Smooth muscle cell of the umbilical artery (primary cell): Measurements from ENCODE around the gene IKZF5. TPM values are rescaled to one million over a fixed set of nuclear protein-coding genes. Genes with fewer than 3 reads are reported as not detected.

Experiments used
- total RNA-seq: library from RNA; depleted of rRNA; stranded (reverse); fragments of >200 nt; gene quantifications from 2 replicates; pipeline ENCODE4 v1.2.3, GENCODE V29; 2014

IKZF5 gene
- total RNA-seq: 3.3 and 4.8 TPM in 2 replicates

GRCh38 chr10:123008355-123009104 is at the start of gene IKZF5, which contains the start of gene ACADSB:
IKZF5 (minus strand) TSS chr10:123008795; CDS start chr10:122998625, 10,170 bp downstream.
ACADSB (plus strand) TSS chr10:123009006; CDS start chr10:123009030, 24 bp downstream.

GRCh38 chr10:122980209-122981065 is 28.2 kb downstream of the IKZF5 start, which contains the start of gene PSTK:
PSTK (plus strand) TSS chr10:122980401; CDS start chr10:122980480, 79 bp downstream.

GRCh38 chr10:122953902-122954730 is 54.5 kb downstream of the IKZF5 start, which contains the start of gene C10orf88:
C10orf88 (minus strand) TSS chr10:122954227; CDS start chr10:122954178, 49 bp downstream.

Other genes with a start within 250 kb of the IKZF5 start
- gene CUZD1, start 162.9 kb downstream of the IKZF5 start, total RNA-seq: 0.23 and 0.30 TPM in 2 replicates
- gene FAM24B, start 129.2 kb downstream of the IKZF5 start, total RNA-seq: 2.1 and 4.6 TPM in 2 replicates
- gene FAM24A, start 98.2 kb downstream of the IKZF5 start, total RNA-seq: not detected in 2 replicates
- 11.0 and 17.3 TPM in 2 replicates for gene C10orf88, start 54.6 kb downstream of the IKZF5 start, total RNA-seq
- 4.8 and 5.0 TPM in 2 replicates for gene PSTK, start 28.4 kb downstream of the IKZF5 start, total RNA-seq
- gene ACADSB, start 211 bp upstream of the IKZF5 start, total RNA-seq: 4.8 and 5.2 TPM in 2 replicates
- gene HMX3, start 127.2 kb upstream of the IKZF5 start, total RNA-seq: not detected in 2 replicates
- gene HMX2, start 139.3 kb upstream of the IKZF5 start, total RNA-seq: not detected in 2 replicates
- gene BUB3, start 145.6 kb upstream of the IKZF5 start, total RNA-seq: 89.4 and 157 TPM in 2 replicates